Measurements from ENCODE around the gene SRGAP1.

GRCh38 chr12:63836046-63836445 is 8.5 kb upstream of the SRGAP1 start:
- no peak for TF ChIP-seq CTCF (IDR thresholded peaks at IDR 0.05)
- no peak for TF ChIP-seq EZH2 (IDR thresholded peaks at IDR 0.05)
- TF ChIP-seq EZH2phosphoT487 (IDR thresholded peaks at IDR 0.05), result no peak
